GM21423 (cell line): Measurements from ENCODE around the gene ANO2.

Experiments used
- ATAC-seq: cut with Tn5 transposase; IDR thresholded peaks from one replicate; pipeline ENCODE4 v1.9.1; 2021; ENCODE audit warnings: mild to moderate bottlenecking, moderate library complexity; ENCODE audit not compliant: unreplicated experiment

ANO2 gene

DNA sequence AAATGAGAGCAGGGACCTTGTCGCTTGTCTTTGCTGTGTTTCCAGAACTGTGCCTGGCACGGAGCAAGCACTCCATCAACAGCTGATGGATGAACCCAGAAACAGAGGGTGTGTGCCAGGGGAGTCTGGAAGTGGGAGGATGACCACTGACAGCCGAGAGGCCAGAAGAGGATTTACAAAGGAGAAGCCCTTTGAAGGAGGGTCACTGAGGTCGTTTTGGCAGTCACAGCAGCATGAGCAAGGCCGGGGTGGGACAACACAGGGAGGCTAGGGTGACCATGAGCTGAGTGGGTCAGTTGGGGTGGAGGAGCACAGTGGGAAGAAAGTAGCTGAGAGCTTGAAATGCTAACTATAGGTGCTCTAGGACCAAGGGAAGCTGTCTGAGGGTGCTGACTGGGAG, 313.6 kb downstream of the ANO2 start:
- ATAC-seq: no peak

DNA sequence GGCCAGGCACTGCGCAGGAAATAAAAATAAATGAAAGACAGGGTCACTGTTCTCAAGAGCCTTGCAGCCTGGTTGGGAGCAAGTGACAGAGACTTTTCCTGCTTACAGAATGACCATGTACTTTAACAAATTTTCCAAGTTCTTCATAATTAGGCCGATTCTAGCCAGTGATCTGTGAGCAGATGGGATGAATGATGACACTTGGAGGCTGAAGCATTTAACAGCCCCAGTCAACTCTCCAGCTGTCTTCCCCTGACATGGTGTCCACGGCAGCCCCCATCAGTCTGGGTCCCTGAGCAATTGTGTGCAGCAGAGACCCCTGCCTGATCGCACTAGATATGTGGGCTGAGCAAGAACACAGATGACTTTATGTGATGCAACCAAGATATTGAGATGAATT, 314.3 kb downstream of the ANO2 start:
- ATAC-seq: no peak

DNA sequence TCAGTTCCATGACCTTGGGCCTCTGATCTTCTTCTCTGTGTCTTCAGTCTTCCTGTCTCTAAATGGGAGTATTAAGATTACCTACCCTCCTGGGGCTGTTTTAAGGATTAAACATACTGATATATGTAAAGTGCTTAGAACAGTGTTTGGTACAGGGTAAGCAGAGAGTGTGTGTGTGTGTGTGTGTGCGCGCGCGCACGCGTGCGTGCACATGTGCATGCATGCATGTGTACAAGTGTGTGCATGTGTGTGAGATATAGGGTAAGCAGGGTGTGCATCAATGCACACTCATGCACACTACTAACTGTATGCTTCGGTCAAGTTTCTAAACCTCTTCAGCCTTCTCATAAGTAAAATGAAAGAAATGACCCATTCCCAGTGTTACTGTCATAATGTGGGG, 316.6 kb downstream of the ANO2 start:
- no peak for ATAC-seq

DNA sequence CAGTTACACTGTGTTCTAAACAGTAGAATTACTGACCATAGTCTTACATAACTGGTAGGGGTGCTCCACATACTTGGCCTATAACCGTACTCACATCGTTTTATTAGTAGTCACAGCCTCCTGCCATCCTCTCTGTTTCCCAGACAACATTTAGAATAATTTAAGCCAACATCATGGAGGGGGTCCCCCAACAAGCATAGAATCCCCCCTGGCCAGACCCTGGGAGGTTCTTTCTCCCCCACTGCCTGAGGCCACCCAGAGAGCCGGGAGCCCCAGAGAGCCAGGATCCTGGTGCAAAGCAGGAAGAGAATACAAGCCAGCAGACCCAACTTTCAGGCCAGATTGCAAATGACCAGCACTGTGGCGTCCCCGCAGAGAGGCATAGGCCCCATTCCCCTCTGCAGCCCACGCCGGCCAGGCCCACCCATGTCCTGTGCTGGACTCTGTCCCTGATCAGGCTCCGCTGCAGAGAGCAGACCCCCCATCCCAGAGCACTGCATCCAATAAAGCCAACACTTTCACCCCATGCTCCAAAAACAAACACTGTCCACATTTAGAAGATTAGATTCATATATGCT, 317.9 kb downstream of the ANO2 start:
- ATAC-seq: no peak

DNA sequence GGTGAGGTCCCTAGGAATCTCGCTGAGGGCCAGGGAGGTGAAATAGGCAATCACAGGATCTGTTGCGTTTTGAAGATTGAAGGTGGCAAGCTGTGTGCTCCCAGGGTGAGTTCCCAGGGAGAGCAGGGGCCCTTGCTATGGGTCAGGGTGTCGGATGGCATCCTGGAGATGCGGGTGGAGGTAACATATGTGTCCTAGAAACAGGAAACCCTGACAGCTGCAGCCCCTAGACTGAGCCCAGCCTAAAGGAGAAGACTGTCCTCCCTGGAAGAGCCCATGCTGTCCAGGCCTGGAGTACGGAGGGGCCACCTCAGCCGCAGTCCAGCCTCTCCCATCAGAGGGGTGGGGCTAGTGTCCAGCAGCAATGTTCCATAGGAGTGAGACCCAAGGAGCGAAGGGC, 318.9 kb downstream of the ANO2 start:
- no peak for ATAC-seq

DNA sequence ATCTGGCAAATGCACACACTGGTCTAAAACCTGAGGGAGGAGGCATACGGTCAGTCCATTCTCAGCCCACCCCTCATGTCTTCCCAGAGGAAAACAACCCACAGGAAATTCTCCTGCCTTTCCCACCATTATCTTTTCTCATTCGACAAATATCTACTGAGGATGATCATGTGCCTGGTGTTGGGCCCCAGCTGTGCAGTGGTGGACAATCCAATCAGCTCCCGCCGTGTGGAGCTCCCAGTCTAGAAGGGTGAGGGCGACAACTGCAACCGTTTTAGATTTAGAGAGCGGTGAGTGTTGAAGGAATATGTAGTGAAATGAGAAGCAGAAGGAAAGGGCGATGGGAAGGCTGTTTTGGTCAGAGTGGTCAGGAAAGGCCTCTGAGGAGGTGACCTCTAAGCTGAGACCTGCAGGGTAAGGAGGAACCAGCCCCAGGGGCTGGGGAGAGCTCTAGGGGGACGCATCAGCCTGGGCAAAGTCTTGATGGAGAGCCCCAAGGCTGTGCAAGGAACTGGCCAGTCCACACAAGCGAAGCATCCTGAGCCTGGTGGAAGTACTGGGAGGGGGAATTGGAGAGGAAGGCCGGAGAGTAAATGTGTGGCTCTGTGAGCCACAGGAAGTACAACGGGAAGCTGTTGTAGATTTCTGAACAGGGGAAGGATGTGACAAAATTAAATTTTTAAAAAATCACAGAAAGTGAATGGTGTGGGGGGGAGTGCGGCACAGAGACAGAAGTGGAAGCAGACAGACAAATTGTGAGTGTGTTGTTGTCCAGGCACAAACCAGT, 320.4 kb downstream of the ANO2 start:
- no peak for ATAC-seq

DNA sequence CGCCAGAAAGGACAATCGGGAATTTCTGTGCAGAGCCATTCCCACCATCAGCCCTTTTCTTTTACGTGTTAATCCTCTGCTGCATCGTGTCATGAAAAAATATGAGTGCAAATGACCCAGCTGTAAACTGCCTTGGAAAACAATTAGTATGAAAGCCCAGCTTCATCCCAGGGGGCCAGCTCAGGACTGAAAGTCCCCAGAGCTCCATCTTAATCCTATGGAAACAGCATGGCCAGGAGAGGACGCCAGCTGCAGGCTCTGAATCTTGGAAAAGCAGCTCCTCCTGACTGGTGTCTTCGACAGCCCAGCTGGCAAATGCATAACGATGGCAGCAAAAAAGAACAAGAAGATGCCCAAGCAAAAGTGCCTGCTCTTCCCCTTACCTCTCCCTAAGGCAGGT, 321.6 kb downstream of the ANO2 start:
- ATAC-seq: no peak

DNA sequence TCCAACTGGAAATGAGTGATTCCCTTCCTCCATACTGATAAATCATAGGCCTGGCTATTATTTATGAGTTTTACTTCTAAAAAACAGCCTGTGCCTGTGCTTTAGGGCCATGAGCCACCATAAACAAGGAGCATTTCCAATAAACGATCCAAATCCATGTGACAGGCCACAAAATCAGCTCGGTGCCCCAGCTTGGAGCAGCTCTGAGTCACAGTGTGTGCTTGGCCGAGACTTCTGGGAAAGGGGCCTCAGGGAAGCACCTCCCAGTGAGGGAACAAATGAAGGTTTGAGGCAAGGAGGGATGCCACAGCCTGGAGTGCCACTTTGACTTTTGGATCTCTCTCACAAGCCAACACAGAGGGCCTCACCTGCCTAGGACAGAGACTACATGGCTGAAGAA, 322.8 kb downstream of the ANO2 start:
- ATAC-seq: no peak

DNA sequence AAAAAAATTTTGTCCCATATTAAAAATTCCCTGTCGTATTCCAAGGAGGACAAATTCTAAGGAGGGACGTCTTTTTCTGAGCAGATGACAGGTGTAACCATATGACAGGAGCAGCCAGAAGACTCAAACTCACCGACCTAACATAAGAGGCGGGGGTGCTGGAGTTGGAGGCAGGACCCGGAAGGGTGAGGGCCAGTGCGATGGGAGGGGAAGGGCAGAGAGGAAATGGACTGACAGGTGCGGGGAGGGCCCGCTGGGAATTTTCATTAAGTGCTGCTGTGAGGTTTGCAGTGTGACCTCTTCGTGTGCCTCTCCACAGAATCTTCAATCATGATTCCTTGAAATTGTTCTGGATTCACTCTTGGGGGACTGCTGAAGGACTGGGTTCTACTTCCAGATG, 323.7 kb downstream of the ANO2 start:
- ATAC-seq: no peak

DNA sequence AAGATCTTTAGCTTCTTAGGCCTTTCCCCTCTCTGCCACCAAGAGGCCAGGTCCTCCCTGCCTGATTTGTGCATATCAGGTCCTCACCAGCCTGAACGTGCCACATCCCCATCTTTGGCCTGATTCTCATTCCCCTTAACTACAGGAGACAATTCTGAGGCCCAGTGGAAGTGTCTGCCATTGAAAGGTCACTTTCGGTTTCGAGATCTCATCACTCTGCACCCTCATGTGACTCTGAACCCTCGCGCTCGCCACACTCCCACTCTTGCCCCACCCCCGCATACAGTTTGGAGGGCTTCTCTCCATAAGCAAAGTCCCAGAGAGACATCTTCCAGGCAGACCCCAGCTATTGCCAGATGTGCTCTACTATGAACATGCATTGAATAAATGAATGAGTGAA, 324.2 kb downstream of the ANO2 start:
- ATAC-seq: no peak

DNA sequence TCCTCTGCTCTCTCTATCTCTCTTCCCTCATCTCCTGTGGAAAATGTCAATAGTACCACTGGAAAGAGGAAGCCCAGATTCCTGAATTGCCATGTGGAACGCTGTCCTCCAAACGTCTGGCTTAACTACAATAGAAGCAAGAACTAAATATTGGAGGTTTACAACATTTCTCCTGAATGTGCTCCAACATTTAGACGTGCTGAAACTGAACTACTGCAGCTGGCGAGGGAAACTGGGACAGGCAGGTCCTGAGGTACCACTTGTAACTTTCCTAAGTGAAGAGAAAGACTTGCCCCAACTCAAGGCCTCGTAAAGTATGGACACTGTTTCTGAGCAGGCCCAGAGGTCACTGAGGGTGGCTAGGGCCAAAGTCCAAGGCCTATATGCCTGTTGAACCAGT, 325.4 kb downstream of the ANO2 start:
- ATAC-seq: no peak

DNA sequence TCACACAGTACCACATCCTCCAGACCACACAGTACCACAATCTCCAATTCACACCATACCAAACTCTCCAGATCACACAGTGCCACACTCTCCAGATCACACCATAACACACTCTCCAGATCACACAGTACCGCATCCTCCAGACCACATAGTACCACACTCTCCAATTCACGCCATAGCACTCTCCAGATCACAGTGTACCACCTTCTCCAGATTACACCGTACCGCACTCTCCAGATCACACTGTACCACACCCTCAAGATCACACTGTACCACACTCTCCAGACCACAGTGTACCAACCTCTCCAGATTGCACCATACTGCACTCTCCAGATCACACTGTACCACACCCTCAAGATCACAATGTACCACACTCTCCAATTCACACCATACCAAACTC, 328.2 kb downstream of the ANO2 start:
- ATAC-seq: no peak

DNA sequence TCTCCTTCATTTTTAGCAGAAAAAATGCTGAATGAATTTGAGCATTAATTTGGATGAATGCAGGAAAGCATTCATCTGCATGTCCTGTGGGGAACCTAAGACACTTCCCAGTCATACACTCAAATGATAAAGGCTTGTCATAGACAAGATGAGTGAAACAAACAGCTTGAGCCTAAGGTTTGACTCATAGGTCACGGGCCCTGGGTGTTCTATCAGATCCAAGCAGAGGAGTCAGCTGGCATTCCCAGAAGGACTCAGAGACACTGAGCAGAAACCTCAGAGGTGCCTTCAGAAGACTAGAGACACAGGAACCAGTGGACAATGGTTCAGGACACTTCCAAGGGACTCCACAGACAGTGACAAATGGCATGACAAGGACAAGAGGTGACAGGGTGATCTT, 329.3 kb downstream of the ANO2 start:
- no peak for ATAC-seq

DNA sequence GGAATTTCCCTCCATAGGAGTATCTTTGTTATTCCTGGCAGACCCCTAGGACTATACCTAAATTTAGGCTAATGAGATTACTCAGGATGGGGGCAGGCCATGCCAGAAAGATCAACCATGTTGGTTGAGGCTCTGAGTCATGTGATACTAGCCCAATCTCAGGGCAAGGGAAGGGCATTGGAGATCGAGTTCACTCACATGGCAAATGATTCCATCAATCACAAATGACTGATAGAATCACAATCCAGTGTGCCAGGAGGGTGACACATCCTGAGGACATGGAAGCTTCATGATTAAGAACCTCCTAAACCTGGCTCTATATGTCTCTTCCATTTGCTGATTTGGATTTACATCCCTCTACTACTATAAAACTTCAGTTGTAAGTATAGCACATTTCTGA, 330.8 kb downstream of the ANO2 start:
- ATAC-seq: no peak

DNA sequence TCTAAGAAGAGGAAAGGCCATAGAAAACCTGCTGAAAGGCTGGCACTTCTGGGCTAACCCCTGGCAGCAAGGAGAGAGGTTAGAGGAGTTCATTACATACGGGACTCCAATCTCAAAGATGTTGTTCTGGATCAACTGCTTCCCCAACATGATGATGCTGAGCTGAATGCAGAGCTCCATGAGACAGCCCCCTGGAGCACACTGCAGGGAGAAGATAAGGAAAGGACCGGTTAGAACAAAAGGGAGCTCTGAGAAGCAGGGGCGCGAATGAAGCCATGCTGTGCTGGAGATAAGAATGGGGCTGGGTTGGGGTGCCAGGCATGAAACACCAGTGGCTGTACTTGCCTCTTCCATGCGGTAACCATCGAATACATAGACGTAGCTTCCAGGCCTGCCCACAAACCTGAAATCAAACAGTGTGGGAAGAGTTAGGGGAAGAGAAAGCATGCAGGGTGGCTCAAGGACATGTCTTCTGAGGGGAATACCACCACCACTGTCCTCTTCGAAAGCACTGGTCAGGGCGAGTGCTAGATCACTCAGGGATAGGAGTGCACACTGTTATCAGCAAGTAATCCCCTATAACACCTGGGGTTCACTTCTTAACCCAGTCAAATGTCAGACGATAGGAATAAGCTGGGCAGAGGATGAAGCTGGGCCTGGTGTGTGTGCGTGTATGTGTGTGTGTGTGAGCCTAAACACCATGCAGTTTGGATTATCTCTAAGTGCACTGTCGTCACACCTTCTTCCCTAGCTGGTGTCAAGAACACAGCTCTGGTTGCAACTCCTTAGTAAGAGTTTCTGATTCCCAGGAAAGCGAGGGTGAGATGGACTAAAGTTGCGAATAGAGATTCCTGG, 332.3 kb downstream of the ANO2 start:
- ATAC-seq: no peak

DNA sequence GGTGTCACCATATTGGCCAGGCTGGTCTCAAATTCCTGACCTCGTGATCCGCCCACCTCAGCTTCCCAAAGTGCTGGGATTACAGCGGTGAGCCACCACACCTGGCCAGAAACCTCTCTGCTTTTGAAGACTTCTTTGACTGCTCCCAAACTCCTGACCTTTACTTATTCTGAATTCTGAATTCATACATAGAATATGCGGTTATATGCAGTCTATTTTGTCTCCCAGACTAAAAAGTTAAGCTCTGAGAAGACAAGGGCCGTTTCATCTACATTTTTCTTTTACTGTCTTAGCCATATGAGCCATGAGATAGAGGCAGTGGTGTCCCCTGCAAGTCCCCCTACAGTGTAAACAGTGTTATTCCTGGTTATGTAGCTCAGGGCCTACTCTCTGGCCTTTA, 333.9 kb downstream of the ANO2 start:
- no peak for ATAC-seq

DNA sequence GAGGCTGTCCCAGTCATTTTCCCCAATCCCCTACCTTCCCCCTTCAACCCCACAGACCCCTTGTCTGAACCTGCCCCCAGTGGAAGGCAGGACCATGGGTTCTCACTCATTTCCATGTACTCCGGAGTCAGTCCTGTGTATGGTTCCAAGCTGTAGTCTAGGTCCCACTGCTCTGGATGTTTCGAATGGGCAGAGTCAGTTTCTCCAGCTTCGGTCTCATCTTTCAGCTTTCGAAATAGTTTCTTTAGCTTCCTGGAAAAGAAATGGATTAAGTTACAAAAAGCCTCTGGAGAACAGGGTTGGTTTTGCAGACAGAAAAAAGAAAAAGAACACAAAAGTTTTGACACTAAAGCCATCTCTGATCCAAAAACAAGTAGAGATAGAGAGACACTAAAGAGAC, 345.7 kb downstream of the ANO2 start:
- no peak for ATAC-seq

DNA sequence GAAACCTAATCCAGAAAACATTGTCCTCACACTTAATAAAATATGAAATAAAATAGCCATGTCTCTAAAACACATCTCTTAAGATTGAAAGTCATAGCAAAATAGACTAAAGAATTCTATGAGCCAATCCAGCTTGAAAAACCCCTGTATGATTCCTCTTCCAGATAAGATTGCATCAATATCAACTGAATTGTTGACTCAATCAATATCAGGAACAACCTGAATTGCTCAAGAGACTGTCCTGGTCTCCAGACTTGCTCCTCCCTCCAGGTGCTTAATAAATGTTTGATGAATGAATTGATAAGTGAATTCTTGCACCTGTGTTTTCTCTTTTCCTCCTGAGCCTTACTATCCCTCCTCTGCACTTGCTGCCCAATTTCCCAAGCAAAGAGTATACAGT, 351.1 kb downstream of the ANO2 start:
- no peak for ATAC-seq

DNA sequence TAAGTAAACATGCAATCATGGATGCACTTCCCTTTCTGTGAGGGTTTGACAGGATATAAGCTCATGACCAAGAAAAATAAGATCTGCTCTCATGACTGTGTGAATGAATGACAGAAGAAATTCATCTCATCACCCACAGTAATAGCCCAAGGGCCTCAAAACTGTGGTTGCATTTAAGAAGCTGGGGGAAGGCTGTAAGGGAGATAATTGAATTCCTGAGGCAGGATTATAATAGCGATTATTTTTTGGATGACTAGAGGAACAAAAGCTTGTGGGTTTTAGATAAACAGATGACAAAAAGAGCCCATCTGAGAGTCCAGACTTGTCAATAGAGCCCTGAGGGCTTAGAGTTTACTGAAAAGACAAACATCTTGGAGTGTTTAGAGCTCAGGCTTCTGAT, 352.0 kb downstream of the ANO2 start:
- ATAC-seq: no peak

DNA sequence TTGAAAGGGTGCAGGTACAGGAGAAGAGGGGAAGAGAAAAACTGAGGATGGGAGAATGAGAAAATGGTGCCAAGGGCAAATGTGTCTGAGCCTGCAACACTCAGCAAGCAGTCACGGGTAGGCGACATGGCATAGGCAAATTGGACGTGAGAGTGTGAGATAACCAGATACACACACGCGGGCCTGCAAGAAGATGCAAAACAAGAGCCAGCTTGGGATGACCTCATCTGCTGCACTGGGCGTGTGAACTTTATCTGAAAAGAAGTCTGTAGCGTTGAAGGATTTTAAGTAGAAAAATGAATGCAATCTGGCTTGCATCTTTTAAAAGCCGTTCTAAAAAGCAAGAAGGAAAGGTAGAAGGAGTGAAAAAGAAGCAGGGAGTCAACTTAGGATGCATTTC, 352.7 kb downstream of the ANO2 start:
- no peak for ATAC-seq

DNA sequence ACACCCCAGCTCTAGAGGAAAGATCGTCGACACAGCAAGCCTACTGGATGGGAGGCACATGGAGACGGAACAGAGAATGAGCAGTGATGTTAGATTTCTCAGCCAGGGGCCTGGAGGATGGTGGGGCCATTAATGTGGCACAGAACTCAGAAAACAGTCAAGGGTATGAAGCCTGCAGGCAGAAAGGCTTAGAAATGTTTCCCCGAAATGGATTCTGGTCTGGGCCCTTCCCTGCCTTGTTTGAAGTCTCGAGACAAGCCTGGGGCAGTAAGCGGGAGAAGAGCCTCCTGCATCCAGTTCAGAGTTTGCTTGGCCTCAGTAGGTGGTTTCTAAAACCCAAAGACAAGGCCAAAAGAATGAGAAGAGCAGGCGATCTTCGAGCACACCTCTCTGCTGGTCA, 354.7 kb downstream of the ANO2 start:
- ATAC-seq: no peak

DNA sequence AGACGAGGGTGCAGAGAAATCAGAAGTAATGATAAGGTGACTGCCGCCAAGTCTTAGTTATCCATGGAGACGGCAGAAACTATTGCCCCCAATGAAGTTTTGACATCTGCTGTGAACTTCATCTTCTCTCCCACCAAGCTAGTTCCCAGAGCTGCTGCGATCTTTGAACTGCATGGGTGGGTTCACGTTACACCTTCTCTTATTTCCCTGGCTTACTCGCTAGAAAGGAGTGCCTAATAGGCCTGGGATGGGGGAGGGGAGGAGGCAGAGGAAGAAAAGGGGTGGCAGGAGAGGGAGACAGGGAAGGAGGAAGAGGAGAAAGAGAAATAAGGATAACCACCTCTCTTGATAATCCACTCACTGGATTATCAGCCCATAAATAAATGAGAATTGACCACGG, 356.0 kb downstream of the ANO2 start:
- ATAC-seq: no peak
